T-helper 1 cell treated with Interleukin-12 subunit alpha and Interleukin-12 subunit beta and Interleukin-4 antibody, amounts not matched to agents 30 μg/mL and 1 μg/mL, for 36 hours (primary cell): ENCODE results near the gene CXCL5.
"Not testable (repeated sequence)": the region's sequence is repeated elsewhere in the genome, so short reads cannot be mapped to it uniquely, and the experiment has no call there.

Experiments used
- H3K27ac Mint-ChIP-seq: one replicate; pipeline ENCODE4 v1.8.0; 2021; ENCODE audit warnings: mild to moderate bottlenecking, mixed read lengths
- H3K27me3 Mint-ChIP-seq: one replicate; pipeline ENCODE4 v1.8.0; 2021; ENCODE audit warnings: low read depth, mixed read lengths
- H3K36me3 Mint-ChIP-seq: one replicate; pipeline ENCODE4 v1.8.0; 2021; ENCODE audit warnings: low read depth, mixed read lengths
- H3K4me1 Mint-ChIP-seq: one replicate; pipeline ENCODE4 v1.8.0; 2021; ENCODE audit warnings: low read depth, mixed read lengths
- H3K4me3 Mint-ChIP-seq: one replicate; pipeline ENCODE4 v1.8.0; 2021; ENCODE audit warnings: mild to moderate bottlenecking, moderate library complexity, mixed read lengths
- H3K9me3 Mint-ChIP-seq: one replicate; pipeline ENCODE4 v1.8.0; 2021; ENCODE audit warnings: mixed read lengths

The CXCL5 gene

DNA sequence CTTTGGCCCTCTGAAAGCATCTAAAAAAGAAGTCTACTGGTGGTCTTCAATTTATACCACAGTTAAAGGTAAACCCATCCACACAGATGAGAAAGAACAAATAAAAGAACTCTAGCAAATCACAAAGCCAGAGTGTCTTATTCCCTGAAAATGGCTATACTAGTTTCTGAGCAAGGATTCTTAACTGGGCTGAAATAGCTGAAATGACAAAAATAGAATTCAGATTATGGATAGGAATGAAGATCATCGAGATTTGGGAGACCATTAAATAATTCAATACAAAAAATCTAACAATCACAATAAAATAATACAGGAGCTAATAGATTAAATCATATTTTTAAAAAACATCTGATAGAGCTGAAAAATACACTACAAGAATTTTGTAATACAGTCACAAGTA lies 28.5 kb downstream of the CXCL5 start:
- H3K27me3 Mint-ChIP-seq = no peaks in the 10 kb centered on the region
- no peaks in the 10 kb centered on the region for H3K36me3 Mint-ChIP-seq
- H3K27ac Mint-ChIP-seq = no peak overlapping the region
- H3K4me3 Mint-ChIP-seq = no peak overlapping the region
- H3K9me3 Mint-ChIP-seq = peaks cover 17% of the 10 kb centered on the region
- H3K4me1 Mint-ChIP-seq = no peaks in the 10 kb centered on the region

DNA sequence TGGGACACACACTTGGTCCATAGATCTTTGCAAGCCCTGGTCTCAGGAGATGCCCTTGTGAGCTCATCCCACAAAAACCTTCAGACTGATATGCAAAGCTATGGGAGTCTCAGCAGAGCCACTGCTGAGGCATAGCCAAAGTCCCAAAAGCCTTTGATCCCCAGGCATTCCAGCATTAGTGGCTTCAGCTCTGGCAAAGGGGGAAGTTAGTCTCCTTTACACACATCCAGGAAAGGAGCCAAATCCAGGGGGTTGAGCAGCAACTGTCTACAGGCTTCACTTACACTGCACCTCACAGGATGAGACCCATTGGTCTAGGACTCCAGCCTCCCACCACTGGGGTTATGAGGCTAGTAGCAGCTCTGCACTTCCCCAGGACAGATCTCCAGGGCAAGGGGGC lies 30.6 kb downstream of the CXCL5 start:
- no peaks in the 10 kb centered on the region for H3K36me3 Mint-ChIP-seq
- H3K27me3 Mint-ChIP-seq = no peaks in the 10 kb centered on the region
- H3K9me3 Mint-ChIP-seq = peaks cover 17% of the 10 kb centered on the region
- no peaks in the 10 kb centered on the region for H3K4me1 Mint-ChIP-seq
- H3K4me3 Mint-ChIP-seq = no peak overlapping the region
- no peak overlapping the region for H3K27ac Mint-ChIP-seq

DNA sequence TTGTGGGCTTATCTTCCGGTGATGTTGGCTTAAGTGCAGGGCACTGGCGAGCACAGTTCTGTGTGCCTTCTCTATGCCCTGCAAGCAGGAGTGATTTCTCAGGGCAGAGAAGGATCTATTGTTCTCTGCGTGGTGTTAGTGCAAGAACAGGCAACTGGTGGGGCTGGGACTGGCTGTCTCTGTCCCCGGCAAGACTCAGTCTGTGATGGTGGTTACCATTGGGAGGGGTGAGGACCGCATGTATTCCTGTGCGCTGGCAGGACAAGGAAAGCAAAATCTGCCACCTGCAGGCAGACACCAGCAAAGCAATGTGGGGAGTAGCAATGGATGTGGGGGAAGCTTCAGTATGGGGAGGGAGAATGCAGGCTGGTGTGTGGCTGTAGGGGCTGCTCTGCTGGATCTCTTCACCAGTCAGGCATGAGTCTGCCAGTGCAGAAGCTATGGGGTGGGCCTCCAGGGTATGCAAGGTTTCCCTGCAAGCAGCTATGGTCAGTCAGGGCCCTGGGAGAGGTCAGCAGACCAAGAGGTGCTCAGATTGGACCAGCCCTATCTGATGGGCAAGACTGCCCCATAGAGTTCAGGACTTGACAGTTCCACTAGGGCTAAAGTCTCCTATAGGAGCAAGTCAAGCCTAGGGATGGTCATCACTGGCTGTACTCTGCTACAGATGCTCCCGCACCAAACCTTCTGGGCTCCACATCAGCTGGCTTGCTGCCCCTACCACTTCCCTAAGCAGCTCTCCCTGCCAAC lies 33.4 kb downstream of the CXCL5 start:
- no peaks in the 10 kb centered on the region for H3K36me3 Mint-ChIP-seq
- H3K27me3 Mint-ChIP-seq = no peaks in the 10 kb centered on the region
- no peak overlapping the region for H3K4me3 Mint-ChIP-seq
- no peak overlapping the region for H3K27ac Mint-ChIP-seq
- H3K4me1 Mint-ChIP-seq = no peaks in the 10 kb centered on the region
- peaks cover 14% of the 10 kb centered on the region for H3K9me3 Mint-ChIP-seq

DNA sequence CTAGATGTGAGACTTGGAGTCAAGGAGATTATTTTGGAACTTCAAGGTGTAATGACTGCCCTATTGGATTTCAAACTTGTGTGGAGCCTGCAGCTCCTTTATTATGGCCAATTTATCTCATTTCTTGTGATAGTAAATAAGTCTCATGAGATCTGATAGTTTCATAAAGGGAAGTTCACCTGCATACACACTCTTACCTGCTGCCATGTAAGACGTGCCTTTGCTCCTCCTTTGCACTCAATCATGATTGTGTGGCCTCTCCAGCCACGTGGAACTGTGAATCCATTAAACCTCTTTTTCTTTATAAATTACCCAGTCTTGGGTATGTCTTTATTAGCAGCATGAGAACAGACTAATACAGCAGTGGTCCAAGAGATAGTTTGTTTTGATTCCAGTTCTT lies 35.8 kb downstream of the CXCL5 start:
- no peaks in the 10 kb centered on the region for H3K4me1 Mint-ChIP-seq

DNA sequence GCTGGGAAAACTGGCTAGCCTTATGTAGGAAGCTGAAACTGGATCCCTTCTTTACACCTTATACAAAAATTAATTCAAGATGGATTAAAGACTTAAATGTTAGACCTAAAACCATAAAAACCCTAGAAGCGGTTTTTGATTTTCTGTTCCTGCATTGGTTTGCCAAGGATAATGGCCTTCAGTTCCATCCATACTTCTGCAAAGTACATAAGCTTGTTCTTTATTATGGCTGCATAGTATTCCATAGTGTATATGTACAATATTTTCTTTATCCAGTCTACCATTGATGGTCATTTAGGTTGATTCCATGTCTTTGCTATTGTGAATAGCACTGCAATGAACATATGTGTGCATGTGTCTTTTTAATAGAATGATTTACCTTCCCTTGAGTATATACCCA lies 39.4 kb downstream of the CXCL5 start:
- peaks cover 11% of the 10 kb centered on the region for H3K9me3 Mint-ChIP-seq
- H3K4me1 Mint-ChIP-seq, H3K27ac Mint-ChIP-seq, H3K27me3 Mint-ChIP-seq, H3K4me3 Mint-ChIP-seq, H3K36me3 Mint-ChIP-seq: not testable (repeated sequence)

More for the DNA sequence above, 35.8 kb downstream of the CXCL5 start:
- H3K4me3 Mint-ChIP-seq = no peak overlapping the region
- no peaks in the 10 kb centered on the region for H3K36me3 Mint-ChIP-seq
- no peaks in the 10 kb centered on the region for H3K27me3 Mint-ChIP-seq
- no peak overlapping the region for H3K27ac Mint-ChIP-seq
- H3K9me3 Mint-ChIP-seq = peaks cover 11% of the 10 kb centered on the region

DNA sequence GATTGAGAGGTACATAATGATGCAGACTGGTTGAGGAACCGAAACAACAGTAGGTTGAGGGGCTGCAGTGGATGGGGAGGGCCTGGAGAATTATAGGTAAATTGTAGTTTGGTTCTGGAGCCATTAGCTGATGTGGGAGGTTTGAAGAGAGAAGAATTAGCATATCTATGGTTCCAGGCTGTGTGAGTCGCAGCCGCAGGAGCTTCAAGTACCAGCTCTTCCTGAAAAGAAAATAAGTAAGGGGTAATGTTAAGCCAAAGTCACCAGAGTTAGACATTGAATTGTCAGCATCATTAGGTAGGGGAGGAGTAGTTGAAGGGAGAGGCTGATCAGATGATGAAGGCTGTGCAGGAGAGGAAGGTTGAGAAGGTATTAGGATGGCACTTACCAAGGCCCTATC lies 46.1 kb downstream of the CXCL5 start:
- Mint-ChIP-seq H3K36me3 (no peaks in the 10 kb centered on the region), H3K4me3 (no peak overlapping the region), H3K9me3 (no peaks in the 10 kb centered on the region), H3K27ac (no peak overlapping the region), H3K4me1 (no peaks in the 10 kb centered on the region), H3K27me3 (no peaks in the 10 kb centered on the region)

DNA sequence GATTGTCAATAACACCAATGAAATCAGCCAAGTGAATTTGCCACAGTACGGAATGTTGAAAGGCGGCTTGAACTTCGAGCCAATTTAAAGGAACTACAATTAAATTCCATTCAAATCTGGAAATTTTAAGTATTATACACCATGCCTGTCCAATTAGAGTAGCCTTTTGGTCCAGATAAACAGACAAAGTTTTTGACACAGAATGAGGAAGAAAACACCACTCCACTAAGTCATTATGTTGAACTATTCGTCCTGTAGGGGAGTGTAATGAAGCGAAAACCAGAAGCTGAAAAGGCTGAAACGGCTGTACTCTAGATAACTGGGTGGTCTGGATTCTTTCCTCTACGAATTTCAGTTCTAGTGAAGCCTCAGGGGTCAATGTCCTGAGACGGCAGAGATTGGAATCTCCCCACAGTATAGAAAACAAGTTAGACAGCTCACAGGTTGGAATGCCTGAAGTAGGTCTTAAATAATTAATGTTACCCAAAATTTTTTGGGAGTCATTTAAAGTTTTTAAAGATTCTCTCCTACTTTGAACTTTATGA lies 48.0 kb downstream of the CXCL5 start:
- not testable (repeated sequence) for H3K36me3 Mint-ChIP-seq, H3K27me3 Mint-ChIP-seq, H3K4me3 Mint-ChIP-seq, H3K4me1 Mint-ChIP-seq, H3K9me3 Mint-ChIP-seq, H3K27ac Mint-ChIP-seq

DNA sequence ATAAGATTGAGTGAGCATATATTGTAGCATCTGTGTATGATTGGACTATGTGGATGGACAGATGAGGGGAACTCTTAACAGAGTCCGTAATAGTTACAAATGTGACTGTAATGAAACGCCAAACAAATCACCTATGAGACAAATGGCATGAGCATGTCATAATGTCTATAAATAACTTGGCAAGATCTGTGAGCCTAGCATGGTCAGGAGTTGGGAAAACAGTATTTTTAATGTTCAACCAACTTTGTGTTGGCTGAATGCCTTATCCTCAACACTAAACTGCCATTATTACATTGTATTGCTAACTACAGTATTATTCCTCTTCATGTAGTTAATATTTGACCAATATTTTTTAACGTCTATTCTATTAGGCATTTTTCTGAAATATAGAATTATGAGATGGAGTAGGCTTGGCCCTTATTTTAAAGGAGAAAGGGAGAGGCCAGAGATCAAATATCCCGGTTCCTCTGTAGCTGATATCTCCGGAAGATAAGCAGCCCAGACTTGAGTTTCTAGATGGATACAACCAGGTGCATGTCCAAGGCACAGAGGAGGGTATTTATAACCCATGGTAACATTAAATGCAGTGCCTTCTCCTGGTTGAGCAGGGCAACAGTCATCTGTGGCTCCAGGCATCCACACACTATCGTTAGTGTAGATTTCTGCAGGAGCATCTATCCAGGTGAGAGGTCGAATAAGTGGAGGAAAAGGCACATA lies 49.3 kb downstream of the CXCL5 start:
- Mint-ChIP-seq H3K4me1 (no peaks in the 10 kb centered on the region), H3K9me3 (no peaks in the 10 kb centered on the region), H3K27ac (no peak overlapping the region), H3K4me3 (no peak overlapping the region), H3K36me3 (no peaks in the 10 kb centered on the region), H3K27me3 (peaks cover 14% of the 10 kb centered on the region)

DNA sequence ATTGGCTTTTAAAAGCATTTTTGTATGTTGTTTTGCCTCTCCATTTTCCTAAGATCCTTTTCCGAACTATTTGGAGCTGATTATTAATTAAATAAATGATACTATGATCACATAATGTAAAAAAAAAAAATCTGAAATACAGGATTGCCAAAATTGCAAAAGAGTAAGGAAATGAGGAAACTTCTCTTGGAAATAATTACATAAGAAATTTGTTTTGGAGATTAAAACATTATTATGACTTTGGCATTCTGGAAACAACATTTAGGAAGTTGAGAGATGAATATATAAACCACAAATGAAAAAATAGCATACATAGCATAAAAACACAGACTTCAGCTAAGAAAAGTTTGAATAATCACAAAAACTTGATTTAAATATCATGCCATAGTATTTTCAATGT lies 50.2 kb downstream of the CXCL5 start:
- no peaks in the 10 kb centered on the region for H3K36me3 Mint-ChIP-seq
- H3K27me3 Mint-ChIP-seq = peaks cover 22% of the 10 kb centered on the region
- no peak overlapping the region for H3K4me3 Mint-ChIP-seq
- no peaks in the 10 kb centered on the region for H3K9me3 Mint-ChIP-seq
- no peaks in the 10 kb centered on the region for H3K4me1 Mint-ChIP-seq
- no peak overlapping the region for H3K27ac Mint-ChIP-seq

DNA sequence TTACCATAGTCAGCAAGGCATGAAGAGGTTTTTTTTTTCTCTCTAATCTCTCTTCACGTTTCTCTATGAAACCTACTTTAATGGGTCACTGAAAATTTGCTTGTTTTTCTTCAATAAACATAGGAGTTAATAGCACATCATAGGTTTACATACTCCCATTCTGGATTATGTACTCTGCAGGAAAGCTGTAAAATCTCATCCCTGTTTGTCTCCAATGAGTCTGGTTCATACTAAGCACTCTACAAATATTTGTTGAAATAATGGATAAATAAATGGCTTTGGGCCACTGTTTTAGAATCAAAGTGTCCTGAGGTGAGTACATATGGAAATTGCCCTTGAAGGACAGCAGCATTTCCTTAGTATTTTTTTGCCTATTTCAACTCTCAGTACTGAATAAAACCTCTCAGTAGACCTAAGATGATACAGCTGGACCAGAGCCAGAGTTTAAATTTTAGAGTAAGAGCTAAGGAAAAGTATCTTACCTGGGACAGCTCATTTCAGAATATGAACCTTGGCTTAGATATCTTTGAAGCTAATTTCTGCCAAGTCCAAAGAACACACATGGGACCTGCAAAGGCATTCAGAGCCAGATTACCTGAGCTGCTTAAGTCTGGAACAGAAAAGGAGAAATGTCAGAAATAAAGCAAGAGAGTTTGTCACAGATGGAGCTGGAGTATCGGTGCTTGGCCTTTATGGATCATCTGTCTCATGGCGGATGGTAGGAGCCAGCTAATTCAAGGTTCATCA lies 51.1 kb downstream of the CXCL5 start:
- Mint-ChIP-seq H3K27me3 (peaks cover 26% of the 10 kb centered on the region), H3K9me3 (no peaks in the 10 kb centered on the region), H3K4me3 (no peak overlapping the region), H3K36me3 (no peaks in the 10 kb centered on the region), H3K4me1 (no peaks in the 10 kb centered on the region), H3K27ac (no peak overlapping the region)

DNA sequence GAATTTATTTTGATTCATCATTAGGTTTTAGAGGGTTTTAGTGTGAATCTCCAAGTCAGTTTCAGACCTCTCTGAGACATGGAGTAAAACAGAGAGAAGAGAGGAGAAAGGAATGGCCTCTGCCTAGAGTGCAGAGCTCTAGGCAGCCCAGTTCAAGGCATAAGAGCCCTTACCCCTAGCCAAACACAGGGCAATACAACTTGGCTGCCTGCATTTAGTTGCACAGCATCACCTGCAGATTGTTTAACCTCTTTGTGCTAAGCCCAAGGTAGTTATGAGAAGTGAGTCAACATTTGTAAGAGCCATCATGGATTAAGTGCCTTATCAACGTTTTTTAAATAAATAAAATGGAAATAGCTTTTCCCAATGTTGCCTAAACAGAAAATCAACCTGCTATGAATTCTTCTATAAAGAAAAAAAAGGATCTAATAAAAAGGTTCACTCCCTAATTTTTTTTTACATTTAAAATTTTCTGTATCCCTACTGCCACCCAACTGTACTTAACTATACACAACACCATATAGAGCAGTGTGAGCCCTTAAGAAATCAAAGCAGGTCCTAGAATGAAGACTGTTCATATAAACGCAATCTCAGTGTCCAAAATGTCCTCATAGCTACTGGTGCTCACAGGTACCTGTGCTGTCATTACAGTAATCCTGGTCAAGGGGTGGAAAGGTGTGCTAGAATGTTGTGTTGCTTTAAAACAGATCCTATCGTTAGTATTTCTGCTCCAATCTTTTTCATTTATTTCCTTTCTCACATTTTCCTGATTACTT lies 52.6 kb downstream of the CXCL5 start:
- Mint-ChIP-seq H3K9me3 (no peaks in the 10 kb centered on the region), H3K4me1 (no peaks in the 10 kb centered on the region), H3K27me3 (peaks cover 26% of the 10 kb centered on the region), H3K4me3 (no peak overlapping the region), H3K36me3 (no peaks in the 10 kb centered on the region), H3K27ac (no peak overlapping the region)
